Measurements from ENCODE around the gene LAMA3. TPM values are rescaled to one million over a fixed set of nuclear protein-coding genes. Genes with fewer than 3 reads are reported as not detected.

The LAMA3 gene
- total RNA-seq, 1 experiment from 2014 or later: 5.6 TPM

- no peak overlapping the region for H3K9ac ChIP-seq (ENCODE audit: low read length)
- no peaks in the 10 kb centered on the region for H3K27me3 ChIP-seq (ENCODE audit: insufficient read depth, low read length)
- no peak overlapping the region for H3K4me2 ChIP-seq (ENCODE audit: low read length)
- H3K4me1 ChIP-seq (ENCODE audit: control insufficient read depth in 1 of 2, insufficient read depth in 2 of 2, low read length in 2 of 2): no peaks in the 10 kb centered on the region
- ChIA-PET RAD21 (ENCODE audit: low non-redundant PET in 1 of 2, low total read pairs in 2 of 2, uncharacterized antibody in 2 of 2, unreplicated experiment in 2 of 2) (no interaction called here), CTCF (no interaction called here), POLR2A (no interaction called here)
- H3K4me3 ChIP-seq (replicated peaks in 1 of 2; ENCODE audit: low read depth in 1 of 2, low read length in 2 of 2): no peak overlapping the region
- no peaks in the 10 kb centered on the region for H3K9me2 ChIP-seq (ENCODE audit: insufficient read depth)
- BruUV-seq (replicated peaks): no TSS peak
- TF ChIP-seq ZFX (IDR thresholded peaks at IDR 0.05): no peak
- TF ChIP-seq REST (IDR thresholded peaks at IDR 0.05; ENCODE audit: low read depth): no peak
- TF ChIP-seq FOSL1 (IDR thresholded peaks at IDR 0.05; ENCODE audit: low read depth): no peak
- no peak for TF ChIP-seq POLR2AphosphoS5 (IDR thresholded peaks at IDR 0.05; ENCODE audit: low read depth, low read length)
- no peak for TF ChIP-seq SIN3A (IDR thresholded peaks at IDR 0.05; ENCODE audit: low read depth)
- no peak for TF ChIP-seq CEBPB (IDR thresholded peaks at IDR 0.05; ENCODE audit: low read depth)
- TF ChIP-seq SP1 (IDR thresholded peaks at IDR 0.05; ENCODE audit: low read depth): no peak
- no peak for TF ChIP-seq CBX3 (IDR thresholded peaks at IDR 0.05; ENCODE audit: low read depth)
- TF ChIP-seq POLR2A (IDR thresholded peaks at IDR 0.05; ENCODE audit: borderline replicate concordance, extremely low read depth, insufficient read depth, insufficient read length): no peak
- H3K36me3 ChIP-seq (ENCODE audit: control insufficient read depth in 1 of 2, insufficient read depth in 2 of 2, low read length in 2 of 2): no peaks in the 10 kb centered on the region
- intact Hi-C loops (cut with micrococcal nuclease): no loop called here
- no peak for ATAC-seq
- no peak overlapping the region for H3K27ac ChIP-seq (ENCODE audit: low read depth, low read length)
- no peaks in the 10 kb centered on the region for H4K20me1 ChIP-seq (ENCODE audit: insufficient read depth)
- no peak overlapping the region for H2AFZ ChIP-seq (ENCODE audit: low read depth, low read length, poor library complexity, severe bottlenecking)
- H3K9me3 ChIP-seq (ENCODE audit: control insufficient read depth in 1 of 2, insufficient read depth in 1 of 2, low read depth in 1 of 2, low read length in 2 of 2): no peaks in the 10 kb centered on the region
- no peak for DNase-seq (ENCODE audit: low read depth, low spot score)
- H3K79me2 ChIP-seq (ENCODE audit: insufficient read depth, low read length): no peaks in the 10 kb centered on the region
These were observed 63.1 kb downstream of the LAMA3 start for GRCh38 chr18:23752363-23752762.

- Histone ChIP-seq H2AFZ (ENCODE audit: low read depth, low read length, poor library complexity, severe bottlenecking) (no peak overlapping the region), H3K27me3 (ENCODE audit: insufficient read depth, low read length) (no peaks in the 10 kb centered on the region), H3K36me3 (ENCODE audit: control insufficient read depth in 1 of 2, insufficient read depth in 2 of 2, low read length in 2 of 2) (no peaks in the 10 kb centered on the region), H3K27ac (ENCODE audit: low read depth, low read length) (no peak overlapping the region), H3K4me1 (ENCODE audit: control insufficient read depth in 1 of 2, insufficient read depth in 2 of 2, low read length in 2 of 2) (no peaks in the 10 kb centered on the region), H3K79me2 (ENCODE audit: insufficient read depth, low read length) (no peaks in the 10 kb centered on the region), H3K9me3 (ENCODE audit: control insufficient read depth in 1 of 2, insufficient read depth in 1 of 2, low read depth in 1 of 2, low read length in 2 of 2) (no peaks in the 10 kb centered on the region), H3K4me2 (ENCODE audit: low read length) (no peak overlapping the region), H3K9me2 (ENCODE audit: insufficient read depth) (no peaks in the 10 kb centered on the region), H3K4me3 (replicated peaks in 1 of 2; ENCODE audit: low read depth in 1 of 2, low read length in 2 of 2) (no peak overlapping the region), H4K20me1 (ENCODE audit: insufficient read depth) (no peaks in the 10 kb centered on the region), H3K9ac (ENCODE audit: low read length) (no peak overlapping the region)
- DNase-seq (ENCODE audit: low read depth, low spot score) (no peak), ATAC-seq (no peak)
- intact Hi-C loops (cut with micrococcal nuclease): no loop called here
- ChIA-PET POLR2A (no interaction called here), CTCF (no interaction called here), RAD21 (ENCODE audit: low non-redundant PET in 1 of 2, low total read pairs in 2 of 2, uncharacterized antibody in 2 of 2, unreplicated experiment in 2 of 2) (no interaction called here)
- no TSS peak for BruUV-seq (replicated peaks)
- no peak for TF ChIP-seq JUND (IDR thresholded peaks at IDR 0.05)
- TF ChIP-seq RAD21 (IDR thresholded peaks at IDR 0.05; ENCODE audit: low read depth): no peak
- no peak for TF ChIP-seq YY1 (IDR thresholded peaks at IDR 0.05; ENCODE audit: extremely low read depth, insufficient replicate concordance, low read depth, low read length)
- TF ChIP-seq POLR2A (IDR thresholded peaks at IDR 0.05; ENCODE audit: borderline replicate concordance, extremely low read depth, insufficient read depth, insufficient read length): no peak
- no peak for TF ChIP-seq CTCF (IDR thresholded peaks at IDR 0.05 in 2 of 3, conservative IDR thresholded peaks at IDR 0.05 in 1 of 3; ENCODE audit: borderline replicate concordance in 1 of 3, insufficient read depth in 1 of 3, low read depth in 2 of 3, low read length in 2 of 3)
- no peak for TF ChIP-seq ZBTB33 (IDR thresholded peaks at IDR 0.05; ENCODE audit: extremely low read depth, insufficient replicate concordance, low read length)
- no peak for TF ChIP-seq ZFX (IDR thresholded peaks at IDR 0.05)
- TF ChIP-seq ELF1 (IDR thresholded peaks at IDR 0.05; ENCODE audit: borderline replicate concordance, low read depth): no peak
- no peak for TF ChIP-seq POLR2AphosphoS5 (IDR thresholded peaks at IDR 0.05; ENCODE audit: low read depth, low read length)
These were observed 63.5 kb downstream of the LAMA3 start for GRCh38 chr18:23752796-23753195.

Data from HCT116 (cell line).